Measurements from ENCODE around the gene FCGR3B.
"Not testable (repeated sequence)": the region's sequence is repeated elsewhere in the genome, so short reads cannot be mapped to it uniquely, and the experiment has no call there.

GRCh38 chr1:161620399-161620798, 10.6 kb downstream of the FCGR3B start:
- TF ChIP-seq POLR2A, POLR2AphosphoS5, EP300, CTCF (IDR thresholded peaks at IDR 0.05): not testable (repeated sequence)

Data from stomach (tissue), 4 donors.